ENCODE data around the gene ACE.

- TF ChIP-seq REST (IDR thresholded peaks at IDR 0.05; ENCODE audit: unreplicated experiment) (no peak), CTCF (conservative IDR thresholded peaks at IDR 0.05; ENCODE audit: low read depth in 2 of 2) (no peak), EZH2phosphoT487 (IDR thresholded peaks at IDR 0.05; ENCODE audit: unreplicated experiment) (no peak)
Observed at GRCh38 chr17:63458478-63458877, 18.4 kb upstream of the ACE start.
